PFSK-1 (cell line): ENCODE measurements around the gene GABRB3.

Source experiments
- POLR2AphosphoS5 ChIP-seq: IDR thresholded peaks from 2 replicates; pipeline ENCODE4 v1.6.1; 2012; ENCODE audit warnings: low read depth, mild to moderate bottlenecking, control low read depth, low read length, moderate library complexity
- TAF1 ChIP-seq: IDR thresholded peaks from 2 replicates; pipeline ENCODE4 v1.6.1; 2012; ENCODE audit warnings: low read length, control low read depth, borderline replicate concordance; ENCODE audit not compliant: insufficient read depth
- TF ChIP-seq, protein P1 (sequence below), 2 experiments: IDR thresholded peaks; 2 replicates each; pipeline versions ENCODE4 v1.6.1 to v1.8.0; 2011 to 2012; ENCODE audit warnings: low read depth in 2 of 2, low read length in 2 of 2, control low read depth in 1 of 2, inconsistent platforms in 1 of 2, mild to moderate bottlenecking in 1 of 2, moderate library complexity in 1 of 2; ENCODE audit not compliant: insufficient read depth in 1 of 2

DNA sequence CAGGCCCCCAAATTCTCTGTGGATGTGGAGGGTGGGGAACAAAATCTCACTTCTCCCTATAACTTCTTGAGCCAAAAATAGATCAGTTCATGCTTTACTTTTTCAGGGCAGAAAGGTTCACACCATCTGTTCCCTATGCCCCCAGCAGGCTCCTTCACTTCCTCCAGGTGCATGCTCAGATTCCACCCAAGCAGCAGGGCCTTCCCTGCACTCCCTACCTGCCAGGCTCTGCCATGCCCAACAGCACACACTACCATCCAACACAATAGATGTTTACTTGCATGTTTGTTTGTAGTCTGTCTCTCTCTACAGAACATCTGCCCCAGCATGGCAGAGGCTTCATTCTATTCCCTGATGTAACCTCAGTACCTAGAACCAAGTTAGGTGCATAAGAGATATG is 43.3 kb downstream of the GABRB3 start:
- TF ChIP-seq, protein P1, sequence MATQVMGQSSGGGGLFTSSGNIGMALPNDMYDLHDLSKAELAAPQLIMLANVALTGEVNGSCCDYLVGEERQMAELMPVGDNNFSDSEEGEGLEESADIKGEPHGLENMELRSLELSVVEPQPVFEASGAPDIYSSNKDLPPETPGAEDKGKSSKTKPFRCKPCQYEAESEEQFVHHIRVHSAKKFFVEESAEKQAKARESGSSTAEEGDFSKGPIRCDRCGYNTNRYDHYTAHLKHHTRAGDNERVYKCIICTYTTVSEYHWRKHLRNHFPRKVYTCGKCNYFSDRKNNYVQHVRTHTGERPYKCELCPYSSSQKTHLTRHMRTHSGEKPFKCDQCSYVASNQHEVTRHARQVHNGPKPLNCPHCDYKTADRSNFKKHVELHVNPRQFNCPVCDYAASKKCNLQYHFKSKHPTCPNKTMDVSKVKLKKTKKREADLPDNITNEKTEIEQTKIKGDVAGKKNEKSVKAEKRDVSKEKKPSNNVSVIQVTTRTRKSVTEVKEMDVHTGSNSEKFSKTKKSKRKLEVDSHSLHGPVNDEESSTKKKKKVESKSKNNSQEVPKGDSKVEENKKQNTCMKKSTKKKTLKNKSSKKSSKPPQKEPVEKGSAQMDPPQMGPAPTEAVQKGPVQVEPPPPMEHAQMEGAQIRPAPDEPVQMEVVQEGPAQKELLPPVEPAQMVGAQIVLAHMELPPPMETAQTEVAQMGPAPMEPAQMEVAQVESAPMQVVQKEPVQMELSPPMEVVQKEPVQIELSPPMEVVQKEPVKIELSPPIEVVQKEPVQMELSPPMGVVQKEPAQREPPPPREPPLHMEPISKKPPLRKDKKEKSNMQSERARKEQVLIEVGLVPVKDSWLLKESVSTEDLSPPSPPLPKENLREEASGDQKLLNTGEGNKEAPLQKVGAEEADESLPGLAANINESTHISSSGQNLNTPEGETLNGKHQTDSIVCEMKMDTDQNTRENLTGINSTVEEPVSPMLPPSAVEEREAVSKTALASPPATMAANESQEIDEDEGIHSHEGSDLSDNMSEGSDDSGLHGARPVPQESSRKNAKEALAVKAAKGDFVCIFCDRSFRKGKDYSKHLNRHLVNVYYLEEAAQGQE (IDR thresholded peaks at IDR 0.05; ENCODE audit: insufficient read depth in 1 of 2, low read depth in 2 of 2, low read length in 2 of 2): no peak
- no peak for TF ChIP-seq POLR2AphosphoS5
- no peak for TF ChIP-seq TAF1
